Skin epidermis (tissue), 12 donors: ENCODE measurements around the gene PRR27.
"Not testable (repeated sequence)": the region's sequence is repeated elsewhere in the genome, so short reads cannot be mapped to it uniquely, and the experiment has no call there.

Experiments used
- H3K27ac ChIP-seq, 21 experiments: fragments of 200-600 bp; sonication (generic) in 11 of 21; one replicate each; pipeline ENCODE4 v1.5.0; 2020; ENCODE audit warnings: mild to moderate bottlenecking in 3 of 21, inconsistent platforms in 2 of 21, moderate library complexity in 2 of 21
- H3K4me3 ChIP-seq, 7 experiments: fragments of 200-600 bp; sonication (generic) in 2 of 7; one replicate each; pipeline ENCODE4 v1.5.0; 2020; ENCODE audit warnings: inconsistent platforms in 2 of 7, mild to moderate bottlenecking in 2 of 7, moderate library complexity in 1 of 7

PRR27 gene

GRCh38 chr4:70195425-70195824, 41.4 kb downstream of the PRR27 start, which contains the start of gene ODAM:
Gene ODAM (plus strand): TSS chr4:70195725. CDS start chr4:70196544, 819 bp downstream.
- Histone ChIP-seq H3K4me3 (no peak within 1 kb of the TSS), H3K27ac (no peak within 1 kb of the TSS)

- Histone ChIP-seq H3K4me3 (no peak overlapping the region), H3K27ac (no peak overlapping the region)
These were observed 42.8 kb downstream of the PRR27 start for GRCh38 chr4:70196857-70197256.

- H3K4me3 ChIP-seq: no peak overlapping the region
- H3K27ac ChIP-seq: no peak overlapping the region
These were observed 43.8 kb downstream of the PRR27 start for GRCh38 chr4:70197842-70198241.

GRCh38 chr4:70203601-70204000, 49.6 kb downstream of the PRR27 start:
- no peak overlapping the region for H3K4me3 ChIP-seq
- H3K27ac ChIP-seq: no peak overlapping the region

- not testable (repeated sequence) for H3K4me3 ChIP-seq, H3K27ac ChIP-seq
These were observed 58.7 kb downstream of the PRR27 start for GRCh38 chr4:70212752-70213151.
